Stimulated activated CD4-positive, alpha-beta T cell treated with anti-CD3 and anti-CD28 coated beads, TNF-alpha, amount 100 ng/mL, for 48 hours (primary cell): ENCODE results near the gene NEURL4.

ENCODE experiments used
- DNase-seq, 3 donors: peaks; one replicate each; pipeline ENCODE4 v3.0.0-alpha.2; 2020; ENCODE audit warnings: low read depth in 3 of 3

The NEURL4 gene

DNA sequence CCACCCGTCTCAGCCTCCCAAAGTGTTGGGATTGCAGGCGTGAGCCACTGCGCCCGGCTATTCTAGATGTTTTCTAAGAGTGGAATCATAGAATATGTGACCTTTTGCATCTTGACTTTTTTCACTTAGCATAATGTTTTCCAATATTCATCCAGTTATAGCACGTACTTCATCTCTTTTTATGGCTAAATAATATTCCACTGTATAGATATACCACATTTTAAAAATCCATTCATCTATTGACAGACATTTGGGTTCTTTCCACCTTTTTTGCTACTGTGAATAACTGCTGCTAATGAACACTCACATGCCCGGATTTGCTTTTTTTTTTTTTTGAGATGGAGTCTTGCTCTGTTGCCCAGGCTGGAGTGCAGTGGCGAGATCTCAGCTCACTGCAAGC lies 25.0 kb downstream of the NEURL4 start:
- no peak for DNase-seq

DNA sequence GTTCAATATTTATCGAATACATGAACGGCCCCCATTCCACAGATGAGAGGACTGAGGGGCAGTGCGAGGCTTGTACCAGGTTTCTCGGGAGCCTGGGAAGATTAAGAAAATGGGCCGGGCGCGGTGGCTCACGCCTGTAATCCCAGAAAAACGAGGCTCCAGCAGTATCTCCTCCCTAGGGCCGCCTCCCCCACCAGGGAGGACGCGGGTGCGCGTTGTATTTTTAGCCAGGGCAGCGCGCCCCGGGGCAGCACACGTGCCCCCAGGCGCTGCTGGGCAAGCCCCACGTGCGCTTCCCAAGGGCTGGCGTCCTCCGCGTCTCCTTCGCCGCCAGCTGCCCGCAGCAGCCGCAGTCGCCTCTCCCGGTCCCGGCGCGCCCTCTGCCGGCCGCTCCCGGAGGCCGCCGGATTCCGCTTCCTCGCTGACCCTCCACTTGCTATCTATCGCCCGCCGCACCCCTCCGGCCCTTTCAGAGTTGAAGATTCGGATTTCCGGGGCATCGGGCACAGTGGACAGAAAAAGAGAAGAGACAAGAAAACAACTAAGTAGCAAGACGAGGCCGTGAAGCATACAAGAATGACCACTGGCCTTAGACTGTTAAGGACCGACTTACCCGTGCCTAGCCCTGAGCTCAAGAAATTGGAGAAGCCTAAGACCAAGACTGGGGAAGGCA lies 32.8 kb downstream of the NEURL4 start:
- peak in 1 of 3 donors; percentile 63 for DNase-seq

DNA sequence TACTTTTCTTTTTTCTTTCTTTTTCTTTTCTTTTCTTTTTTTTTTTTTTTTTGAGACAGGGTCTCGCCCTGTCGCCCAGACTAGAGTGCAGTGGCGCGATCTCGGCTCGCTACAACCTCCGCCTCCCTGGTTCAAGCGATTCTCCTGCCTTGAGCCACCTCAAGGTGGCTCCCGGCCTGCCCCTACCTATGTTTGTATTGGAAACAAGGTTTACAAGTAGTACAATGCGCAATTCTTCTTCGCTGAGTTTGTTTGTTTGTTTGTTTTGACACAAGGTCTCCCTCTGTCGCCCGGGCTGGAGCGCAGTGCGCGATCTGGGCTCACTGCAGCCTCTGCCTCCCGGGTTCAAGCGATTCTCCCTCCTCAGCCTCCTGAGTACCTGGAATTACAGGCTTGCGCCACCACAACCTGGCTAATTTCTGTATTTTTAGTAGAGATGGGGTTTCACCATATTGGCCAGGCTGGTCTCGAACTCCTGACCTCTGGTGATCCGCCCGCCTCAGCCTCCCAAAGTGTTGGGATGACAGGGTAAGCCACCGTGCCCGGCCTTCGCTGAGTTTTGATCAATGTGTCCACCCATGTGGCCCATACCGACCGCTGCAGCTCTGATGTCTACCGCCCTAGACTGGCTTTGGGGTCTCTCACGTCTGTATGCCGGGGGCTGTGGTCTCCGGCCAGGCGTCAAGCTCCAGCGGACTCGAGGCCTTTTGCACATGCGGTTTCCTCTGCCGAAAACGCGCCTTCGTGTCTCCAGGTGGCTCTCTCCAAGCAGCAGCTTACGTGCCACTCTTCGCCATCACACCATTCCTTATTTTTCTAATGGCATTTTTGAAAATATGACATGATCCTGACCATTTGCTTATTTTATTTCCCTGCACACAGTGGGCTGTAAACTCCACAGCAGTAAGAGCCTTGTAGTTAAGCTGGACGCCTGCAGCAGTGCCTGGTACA lies 33.6 kb downstream of the NEURL4 start:
- no peak for DNase-seq

DNA sequence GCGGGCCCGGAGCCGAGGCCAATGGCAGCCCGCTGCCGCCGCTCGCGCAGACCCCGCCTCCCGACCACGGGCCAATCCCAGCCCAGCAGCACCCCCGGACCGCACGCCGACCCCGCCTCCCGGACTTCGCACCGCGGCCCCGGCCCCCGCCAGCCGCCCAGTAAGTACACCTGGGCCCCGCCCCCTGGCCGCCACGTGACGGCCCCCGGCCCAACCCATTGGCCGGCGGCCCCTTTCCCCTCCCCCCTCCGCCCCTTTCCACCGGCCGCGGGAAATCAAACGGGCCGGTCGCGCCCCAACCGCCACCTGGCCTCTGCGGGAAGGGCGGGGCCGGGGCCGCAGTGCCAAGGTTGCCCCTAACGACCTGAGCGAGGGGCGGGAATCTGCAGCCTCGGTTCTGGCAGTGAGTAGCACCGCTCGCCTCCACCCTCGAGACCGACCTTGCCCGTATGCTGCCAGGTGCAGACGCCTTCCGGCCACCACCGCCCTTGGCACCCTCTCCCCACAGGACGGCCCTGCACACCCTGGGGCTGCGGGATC lies 34.5 kb downstream of the NEURL4 start, which contains the start of gene YBX2:
TSS of gene YBX2 (minus strand) at position 26 of the 540 bp plus-strand sequence. CDS start 139 bp downstream, outside the sequence.
- peak; percentile 54 to 76 (median 74) for DNase-seq

- no peak for DNase-seq
Measured at GRCh38 chr17:7293816-7294613, 35.1 kb downstream of the NEURL4 start.

DNA sequence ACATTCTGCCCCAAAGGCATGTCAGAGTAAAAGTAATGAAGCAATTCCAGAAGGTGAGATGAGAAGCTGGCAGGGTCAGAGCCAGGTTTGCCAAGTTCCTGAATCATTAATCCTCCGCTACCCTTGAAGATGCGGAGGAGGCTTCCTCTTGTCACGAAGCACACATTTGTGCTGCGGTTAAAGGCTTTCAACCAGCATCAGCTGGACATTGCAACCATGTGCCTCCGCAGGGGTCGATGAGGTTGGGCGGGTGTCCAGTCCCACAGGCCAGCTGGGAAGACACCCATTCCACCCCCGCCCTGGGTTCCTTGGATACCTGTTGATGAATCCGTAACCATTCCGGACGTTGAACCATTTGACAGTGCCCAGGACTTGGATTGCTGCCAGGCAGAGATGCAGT lies 36.0 kb downstream of the NEURL4 start:
- no peak for DNase-seq

DNA sequence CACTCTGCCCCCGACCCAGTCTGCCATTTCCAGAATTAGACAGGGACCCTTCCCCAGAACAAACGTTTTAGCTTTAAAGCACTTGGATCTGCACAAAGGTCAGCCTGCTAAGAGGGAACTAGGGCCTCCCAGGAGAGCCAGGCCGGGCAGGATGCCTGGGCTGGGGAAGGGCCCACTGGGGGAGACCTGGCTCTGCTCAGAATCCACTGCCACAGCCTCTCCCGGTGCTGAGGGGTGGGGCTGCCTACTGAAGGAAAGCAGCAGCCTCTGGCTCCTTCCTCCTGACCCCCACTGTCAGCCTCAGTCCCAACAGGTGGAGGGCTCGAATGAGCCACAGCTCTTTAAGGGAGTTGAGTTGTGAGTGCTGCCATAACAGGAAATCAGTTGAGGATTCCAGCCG lies 36.4 kb downstream of the NEURL4 start:
- DNase-seq = no peak

GRCh38 chr17:7292194-7292593 lies 36.9 kb downstream of the NEURL4 start:
- no peak for DNase-seq

- no peak for DNase-seq
Measured at GRCh38 chr17:7290685-7291084, 38.5 kb downstream of the NEURL4 start.

DNA sequence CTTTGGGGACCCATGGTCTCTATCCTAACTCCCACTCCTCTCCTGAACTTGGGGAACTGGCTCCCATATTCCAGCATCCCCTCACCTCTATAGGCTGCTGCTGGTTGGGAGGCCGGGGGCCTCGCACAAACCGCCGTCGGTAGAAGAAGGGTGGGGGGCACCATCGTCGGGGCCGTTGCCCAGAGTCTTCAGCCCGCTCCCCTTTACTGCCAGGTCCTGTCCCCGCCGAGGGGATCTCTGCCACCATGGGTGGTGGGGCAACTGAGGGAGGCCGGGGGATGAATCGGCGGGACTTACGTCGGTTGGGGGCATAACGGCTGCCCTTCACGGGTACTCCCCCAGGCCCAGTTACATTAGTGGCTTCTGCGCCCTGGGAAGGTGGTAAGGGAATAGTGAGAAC lies 39.0 kb downstream of the NEURL4 start:
- DNase-seq = no peak

- no peak for DNase-seq
Measured at GRCh38 chr17:7289256-7290032, 39.7 kb downstream of the NEURL4 start.

DNA sequence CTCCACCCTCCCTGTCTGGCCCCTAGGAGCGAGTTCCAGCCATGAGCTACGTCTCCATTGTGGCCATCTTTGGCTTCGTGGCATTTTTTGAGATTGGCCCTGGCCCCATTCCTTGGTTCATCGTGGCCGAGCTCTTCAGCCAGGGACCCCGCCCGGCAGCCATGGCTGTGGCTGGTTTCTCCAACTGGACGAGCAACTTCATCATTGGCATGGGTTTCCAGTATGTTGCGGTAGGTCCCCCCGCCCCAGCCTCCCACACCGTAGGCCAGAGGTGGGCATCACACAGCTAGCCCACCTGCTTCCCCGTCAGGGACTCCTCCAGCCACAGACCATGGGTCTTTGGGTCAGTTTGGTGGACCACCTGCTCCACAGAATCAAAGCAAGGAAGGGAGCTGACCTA lies 43.5 kb downstream of the NEURL4 start:
- DNase-seq = no peak

- no peak for DNase-seq
Measured at GRCh38 chr17:7284911-7285310, 44.2 kb downstream of the NEURL4 start.

- no peak for DNase-seq
Measured at GRCh38 chr17:7283471-7284216, 45.5 kb downstream of the NEURL4 start.

- DNase-seq = no peak
Measured at GRCh38 chr17:7282752-7283321, 46.3 kb downstream of the NEURL4 start.

- no peak for DNase-seq
Measured at GRCh38 chr17:7281953-7282751, 47.0 kb downstream of the NEURL4 start.

- DNase-seq = peak; percentile 80 to 95 (median 85)
Measured at GRCh38 chr17:7281074-7281952, 47.8 kb downstream of the NEURL4 start, which contains the start of gene SLC2A4. Gene SLC2A4 (plus strand): TSS chr17:7281718. CDS start chr17:7281935, 217 bp downstream.

- DNase-seq = peak; percentile 75 to 80 (median 78)
Measured at GRCh38 chr17:7280519-7281073, 48.5 kb downstream of the NEURL4 start.
